Fibroblast of peridontal ligament (primary cell): Measurements from ENCODE around the gene LGALS4.
"Not testable (repeated sequence)": the region's sequence is repeated elsewhere in the genome, so short reads cannot be mapped to it uniquely, and the experiment has no call there.

Source experiments
- DNase-seq: peaks from one replicate; pipeline ENCODE4 v3.0.0-alpha.2; 2010; ENCODE audit errors: extremely low read depth

Gene LGALS4

DNA sequence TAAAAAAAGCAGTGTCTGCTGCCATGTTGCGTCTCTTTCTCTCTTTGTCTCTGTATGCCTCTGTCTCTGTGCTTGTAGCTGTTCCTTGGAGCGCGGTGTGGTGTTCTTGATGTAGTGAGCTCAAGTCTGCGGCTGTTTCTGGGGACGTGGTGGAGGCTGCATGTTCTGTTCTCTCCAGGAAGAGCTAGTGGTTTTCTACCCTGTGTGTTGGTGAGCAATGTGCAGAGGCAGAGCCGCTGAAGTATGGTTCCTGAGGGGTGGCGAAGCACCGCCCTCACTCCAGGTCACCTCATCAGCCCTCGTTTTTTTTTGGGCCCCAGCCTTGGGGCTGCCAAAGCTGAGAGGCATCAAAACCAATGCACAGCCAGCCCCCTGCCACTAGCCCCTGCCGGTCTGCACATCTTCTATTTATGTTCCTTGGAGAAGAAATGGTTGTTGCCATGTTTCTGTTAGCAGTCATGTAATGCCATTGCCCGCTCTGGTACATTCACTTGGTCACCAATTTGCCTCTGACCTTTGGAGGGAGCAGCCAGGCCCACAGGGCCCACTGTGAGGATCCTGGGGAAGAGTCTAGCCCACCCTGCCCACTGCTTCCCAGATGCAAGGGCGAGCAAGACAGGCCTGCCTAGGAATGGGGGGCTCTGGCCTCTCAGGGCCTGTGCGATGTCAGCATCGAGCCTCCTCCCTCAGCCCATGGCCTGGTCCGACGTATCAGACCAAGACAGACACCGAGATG is 29.9 kb upstream of the LGALS4 start:
- DNase-seq = no peak

DNA sequence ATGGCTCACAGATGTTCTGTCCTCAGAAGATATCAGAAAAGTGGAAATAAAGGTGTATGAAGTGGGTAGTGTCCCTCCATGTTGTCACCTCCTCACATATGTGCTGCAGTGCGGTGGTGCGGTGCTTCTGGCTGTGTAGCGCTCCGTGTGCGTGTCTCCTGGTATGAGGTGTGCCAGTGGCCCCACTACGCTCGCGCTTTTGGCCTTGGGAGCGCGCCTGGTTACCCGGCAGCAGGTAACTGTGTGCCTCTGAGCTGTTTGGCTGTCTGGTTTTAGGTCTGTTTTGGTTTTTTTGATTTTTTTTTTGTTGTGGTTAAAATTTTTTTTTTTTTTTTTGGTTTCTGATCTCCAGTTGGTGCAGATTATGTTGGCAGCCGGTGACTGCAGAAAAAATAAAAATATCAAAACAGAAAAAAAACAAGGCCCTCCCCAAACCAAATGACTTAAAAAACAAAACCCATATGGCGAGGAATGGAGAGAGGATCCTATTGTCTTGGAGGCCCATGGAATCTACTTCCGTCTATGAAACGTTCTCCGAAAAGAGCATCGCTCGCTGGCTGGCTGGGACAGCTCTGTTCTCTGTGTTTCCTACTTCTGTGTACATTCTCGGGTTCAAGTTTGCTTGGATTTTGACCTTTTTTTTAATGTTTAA is 29.2 kb upstream of the LGALS4 start:
- no peak for DNase-seq

DNA sequence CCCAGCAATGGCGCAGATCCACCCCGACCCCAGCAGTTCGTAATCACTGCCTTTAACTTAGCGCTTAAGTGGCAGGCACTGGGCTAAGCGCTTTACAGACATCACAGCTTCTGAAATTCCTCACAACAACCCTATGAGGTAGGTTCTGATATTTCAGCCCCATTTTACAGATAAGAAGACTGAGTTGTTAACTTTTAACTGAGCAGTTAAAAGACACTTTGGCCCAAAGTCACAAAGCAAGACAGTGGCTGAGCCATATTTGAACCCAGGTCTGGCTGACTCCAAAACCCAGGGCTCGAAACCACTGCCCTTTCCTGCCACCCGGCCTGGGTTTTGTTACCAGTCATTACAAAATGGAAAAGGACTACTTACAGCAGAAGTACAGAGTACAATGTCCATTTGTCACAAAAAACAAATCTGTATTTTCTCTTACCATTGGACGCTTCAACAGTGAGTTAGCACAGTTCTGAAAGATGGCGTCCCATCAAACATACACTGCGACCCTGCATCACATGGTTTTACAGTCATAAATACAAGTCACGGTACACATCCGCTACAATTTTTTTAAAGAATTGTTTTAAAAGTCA is 28.5 kb upstream of the LGALS4 start:
- no peak for DNase-seq

DNA sequence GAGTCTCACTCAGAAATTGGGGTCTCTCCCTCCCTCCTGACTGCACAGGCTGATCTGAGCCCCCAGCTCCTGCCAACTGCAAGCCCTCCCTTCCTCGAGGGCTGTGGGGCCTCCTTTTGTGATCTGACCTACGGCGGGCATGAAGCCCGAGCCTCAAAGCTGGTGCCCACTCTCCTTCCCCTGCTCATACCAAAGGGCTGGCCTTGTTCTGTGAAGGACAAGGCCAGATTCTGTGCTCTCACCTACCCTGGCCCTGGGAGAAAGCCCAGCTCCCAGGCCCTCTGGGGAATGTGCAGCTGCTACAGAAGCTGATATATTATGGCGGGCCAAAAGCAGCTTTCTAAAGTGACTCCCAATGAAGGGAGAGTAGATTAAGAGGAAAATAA is 27.8 kb upstream of the LGALS4 start:
- no peak for DNase-seq

DNA sequence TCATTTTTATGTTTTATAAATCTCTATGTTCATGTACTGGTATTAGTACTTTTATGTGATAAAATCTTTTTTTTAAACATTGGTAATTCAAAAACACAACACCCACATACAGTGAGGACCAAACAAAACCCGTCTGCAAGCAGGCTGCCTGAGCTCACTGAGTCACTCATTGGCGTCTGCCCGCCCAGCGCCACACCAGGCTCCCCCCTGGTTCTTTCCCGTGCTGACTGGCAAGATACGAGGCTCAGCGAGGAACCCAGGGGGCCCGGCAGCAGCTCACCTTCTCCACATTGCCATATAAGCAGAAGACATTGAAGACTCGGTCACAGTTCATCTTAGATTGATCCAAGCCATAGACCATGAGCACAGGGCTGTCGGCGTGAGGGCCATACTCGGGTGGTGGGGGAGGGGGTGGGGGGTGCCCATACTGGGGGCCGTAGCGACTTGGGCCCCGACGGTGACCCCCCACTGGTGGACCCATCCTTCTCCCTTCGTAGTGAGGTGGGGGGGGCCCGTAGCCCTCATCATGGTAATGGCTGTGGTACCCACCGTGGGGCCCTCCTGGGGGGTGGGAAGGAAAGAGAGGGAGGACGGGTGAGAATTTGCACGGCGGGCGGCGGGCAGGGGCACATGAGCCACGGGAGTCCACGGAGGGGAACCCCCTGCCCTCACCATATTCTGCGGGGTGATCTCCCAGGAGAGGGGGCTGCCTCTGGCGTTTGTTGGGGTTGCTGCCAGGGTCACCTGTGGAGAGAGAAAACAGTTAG is 27.3 kb upstream of the LGALS4 start:
- DNase-seq = no peak

DNA sequence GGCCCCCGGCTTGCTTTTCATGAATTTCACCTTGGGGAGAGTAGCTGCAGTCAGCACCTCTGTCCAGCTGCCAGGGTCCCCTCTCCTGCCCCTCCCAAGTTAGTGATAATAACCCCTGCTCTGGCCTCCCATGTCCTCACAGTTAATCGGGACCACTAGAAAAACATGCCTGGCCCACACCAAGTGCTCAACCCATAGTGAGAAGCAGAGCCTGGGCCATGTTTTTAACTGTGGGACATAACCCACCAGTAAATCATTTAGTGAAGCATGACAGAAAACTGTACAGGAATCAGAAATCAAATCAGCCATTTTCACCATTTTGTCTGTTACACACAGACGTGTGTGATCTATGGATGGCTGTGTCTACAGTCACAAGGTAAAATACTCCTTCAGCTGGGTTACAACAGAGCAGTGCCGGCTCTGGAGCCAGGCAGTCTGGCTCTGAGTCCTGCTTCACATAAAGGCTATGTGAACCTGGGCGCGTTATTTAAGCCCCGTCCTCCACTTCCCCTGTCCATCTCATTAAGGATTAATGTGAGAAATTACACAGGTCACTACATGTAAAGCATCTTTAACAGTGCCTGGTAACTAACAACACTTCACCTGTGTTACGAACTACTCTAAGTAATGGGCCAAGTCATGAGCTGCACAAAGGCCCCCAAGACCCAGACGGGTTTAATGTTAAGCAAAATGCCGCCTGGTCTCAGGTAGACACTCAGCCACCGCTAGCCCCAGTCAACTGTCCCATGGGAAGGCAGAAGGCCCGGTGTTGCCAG is 26.4 kb upstream of the LGALS4 start:
- DNase-seq = no peak

DNA sequence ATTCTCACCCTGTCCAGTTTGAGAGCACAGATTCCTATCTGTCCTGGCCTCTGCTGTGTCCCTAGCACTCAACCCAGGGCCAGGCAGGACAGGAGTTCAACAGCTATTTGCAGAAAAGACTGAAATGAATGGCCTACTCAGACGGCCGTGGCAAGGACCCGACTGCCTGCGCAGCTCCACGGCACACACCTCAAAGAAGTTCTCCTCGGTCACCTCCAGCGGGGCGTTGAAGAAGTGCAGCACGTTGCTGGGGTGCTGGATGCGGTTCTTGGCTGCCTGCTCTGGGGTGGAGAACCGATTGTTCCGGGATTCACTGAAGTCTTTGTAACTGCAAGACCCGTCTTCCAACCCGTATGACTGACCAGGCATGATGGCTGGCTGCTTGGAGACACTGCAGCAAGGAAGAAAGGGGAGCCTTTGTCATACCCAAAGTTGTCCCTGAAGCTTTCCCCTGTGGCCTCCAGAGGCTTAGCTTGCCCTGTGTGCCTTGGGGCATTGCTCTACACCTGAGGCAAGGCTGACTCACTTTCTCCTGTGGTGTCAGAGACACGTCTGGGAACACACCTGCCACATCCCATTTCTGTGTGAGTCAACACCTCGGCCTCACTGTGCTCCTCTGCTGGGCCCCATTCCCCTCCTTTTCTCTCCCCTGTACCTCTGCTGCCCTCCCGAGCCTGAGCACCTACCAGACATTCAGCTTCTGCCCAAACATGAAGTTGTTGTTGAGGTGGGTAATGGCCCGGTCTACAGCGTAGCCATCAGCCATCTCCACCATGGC is 25.7 kb upstream of the LGALS4 start:
- no peak for DNase-seq

DNA sequence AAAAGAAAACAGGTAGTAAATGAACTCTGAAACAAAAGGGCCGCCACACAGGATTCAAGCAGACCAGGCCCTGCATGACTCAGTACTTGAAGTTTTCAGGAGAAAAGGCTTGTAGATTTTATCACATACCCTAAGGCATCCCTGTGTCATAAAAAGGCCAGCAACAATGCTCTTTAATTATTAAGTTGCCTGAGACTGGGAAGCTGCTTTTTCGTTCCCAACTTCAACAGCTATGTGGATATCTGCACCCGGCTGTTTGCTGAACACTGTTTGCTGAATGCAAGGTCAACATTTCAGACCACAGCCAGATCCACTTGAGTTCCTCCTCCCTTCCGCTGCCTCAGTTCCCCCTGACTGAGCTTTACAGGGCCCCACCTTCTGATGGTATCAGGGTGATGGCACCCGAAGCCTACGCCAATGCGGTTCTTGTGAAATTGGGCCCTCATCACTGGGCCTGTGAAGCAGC is 24.9 kb upstream of the LGALS4 start:
- DNase-seq = no peak

DNA sequence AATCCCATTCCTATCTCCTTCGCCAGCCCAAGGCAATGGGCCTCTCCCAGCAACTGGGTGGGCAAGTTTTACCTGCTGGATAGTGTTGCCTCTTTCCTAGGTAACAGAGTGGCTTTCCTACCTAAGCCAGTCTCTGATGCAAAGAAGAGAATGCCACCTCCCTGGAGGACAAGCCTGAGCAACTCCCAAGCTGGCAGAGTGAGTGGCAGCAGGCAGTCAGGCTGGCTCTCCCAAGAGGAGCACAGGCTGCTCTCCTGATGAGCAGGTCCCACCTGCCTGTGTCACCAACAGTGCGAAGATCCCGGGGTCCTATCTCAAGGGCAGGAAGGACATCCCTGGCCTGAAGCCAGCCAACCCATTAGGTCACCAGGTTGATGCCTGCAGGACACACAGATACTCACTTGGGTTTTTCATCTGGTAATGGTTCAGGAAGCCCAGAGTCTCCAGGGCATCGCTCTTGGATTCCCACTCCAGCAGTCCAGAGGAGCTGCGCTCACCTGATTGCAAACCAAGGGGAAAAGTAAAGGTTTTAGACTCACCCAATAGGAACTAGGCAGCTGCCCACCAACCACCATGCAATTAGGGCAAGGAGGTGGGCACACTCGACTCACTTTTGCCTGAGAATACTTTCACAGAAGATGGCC is 24.4 kb upstream of the LGALS4 start:
- no peak for DNase-seq

DNA sequence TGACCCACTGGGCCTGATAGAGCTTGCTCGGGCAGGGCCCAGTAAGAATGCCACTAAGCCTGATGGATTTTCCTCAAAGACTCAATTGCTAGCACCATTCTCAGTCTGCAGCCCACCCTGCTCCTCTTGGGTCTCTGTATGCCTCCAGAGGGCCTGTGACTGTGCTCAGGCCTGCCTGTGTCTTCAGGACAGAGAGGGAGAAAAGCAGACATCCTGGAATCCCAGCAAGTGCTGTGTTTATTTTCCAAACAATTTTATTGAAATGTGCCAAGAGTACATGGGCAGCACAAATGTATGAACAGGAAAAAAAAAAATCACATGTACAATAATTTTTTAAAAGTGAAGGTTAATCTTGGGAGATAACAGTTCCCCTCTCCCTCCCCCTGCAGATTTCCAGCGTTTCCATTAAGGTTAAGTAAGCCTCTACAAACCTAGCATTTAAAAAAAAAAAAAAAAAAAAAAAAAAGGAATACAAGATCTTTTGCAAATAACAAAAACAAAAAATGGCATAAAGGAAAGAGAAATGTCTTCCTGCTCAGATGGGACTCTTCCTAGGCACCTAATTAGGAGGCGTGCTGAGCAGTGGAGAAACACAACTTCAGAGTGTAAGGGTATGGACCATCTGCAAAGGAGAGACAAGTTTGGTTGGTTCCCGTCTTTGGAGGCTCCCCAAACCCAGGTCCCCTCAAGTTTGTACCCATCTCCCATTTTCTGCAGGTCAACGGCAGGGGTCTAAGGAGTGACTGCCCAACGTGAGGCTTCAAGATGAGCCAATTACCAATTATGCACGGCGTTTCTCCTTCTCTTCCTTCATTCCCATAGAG is 23.6 kb upstream of the LGALS4 start:
- no peak for DNase-seq

DNA sequence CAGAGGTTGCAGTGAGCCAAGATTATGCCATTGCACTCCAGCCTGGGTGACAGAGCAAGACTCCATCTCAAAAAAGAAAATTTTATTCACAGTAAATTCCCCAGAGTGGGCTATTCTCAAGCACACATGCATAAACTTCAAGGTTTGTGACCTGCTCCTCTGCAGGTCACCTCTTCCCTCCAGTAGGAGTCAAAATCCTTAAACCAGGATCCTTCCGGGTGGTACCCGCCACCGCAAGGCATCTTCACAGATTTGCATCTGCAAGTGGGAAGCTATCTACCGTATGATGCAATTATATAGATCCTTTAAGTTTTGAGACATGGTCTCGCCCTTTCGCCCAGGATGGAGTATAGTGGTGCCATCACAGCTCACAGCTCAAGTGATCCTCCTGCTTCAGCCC is 21.8 kb upstream of the LGALS4 start:
- DNase-seq = no peak

DNA sequence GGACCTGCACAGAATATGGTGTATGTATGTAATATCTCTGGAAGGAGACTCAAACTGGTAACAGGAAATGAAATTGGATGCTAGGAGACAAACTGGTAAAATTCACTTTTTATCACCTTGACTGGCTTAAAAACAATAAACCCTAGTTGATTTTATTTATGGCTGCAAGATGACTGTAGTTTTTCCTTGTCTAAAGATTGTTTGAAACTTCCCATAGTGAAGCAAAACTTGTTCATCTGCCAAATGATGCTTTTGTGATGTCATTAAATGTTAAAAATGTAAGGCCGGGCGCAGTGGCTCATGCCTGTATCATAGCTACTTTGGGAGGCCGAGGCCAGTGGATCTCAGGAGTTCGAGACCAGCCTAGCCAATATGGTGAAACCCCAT is 21.4 kb upstream of the LGALS4 start:
- DNase-seq = peak; percentile 26

DNA sequence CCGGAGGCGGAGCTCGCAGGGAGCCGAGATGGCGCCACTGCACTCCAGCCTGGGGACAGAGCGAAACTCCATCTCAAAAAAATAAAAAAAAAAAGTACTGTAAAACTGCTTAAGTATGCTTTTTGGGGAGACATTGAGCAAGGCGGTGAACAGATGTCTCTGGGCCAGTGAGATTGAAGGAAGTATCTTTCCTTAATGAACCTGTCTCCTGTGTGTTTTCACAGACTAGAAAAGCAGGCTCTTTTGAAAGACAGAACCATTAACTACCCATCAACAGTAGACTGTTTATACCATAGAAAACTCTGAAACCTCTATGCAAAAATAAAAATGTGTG is 20.3 kb upstream of the LGALS4 start:
- DNase-seq = no peak

DNA sequence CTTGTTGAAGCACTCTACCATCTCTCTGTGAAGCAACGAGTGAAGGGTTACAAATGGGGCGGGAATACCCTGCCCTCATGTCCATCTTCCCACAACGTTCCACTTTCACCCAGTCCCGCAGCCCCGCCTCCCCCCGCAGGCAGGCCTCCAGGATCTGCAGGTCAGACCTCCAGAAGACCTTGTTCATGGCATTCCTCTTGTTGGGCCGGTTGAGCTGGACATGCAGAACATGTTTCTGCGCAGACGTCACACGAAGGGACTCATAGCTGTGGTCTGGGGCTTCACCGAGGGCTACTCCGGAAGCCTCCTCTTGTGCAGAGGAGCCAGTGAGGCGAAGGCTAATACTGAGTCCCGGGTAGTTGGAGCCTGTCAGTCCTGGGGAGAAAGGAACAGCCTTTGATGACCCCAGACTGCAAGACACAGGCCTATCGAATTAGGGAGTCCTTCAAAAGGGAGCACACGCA is 18.4 kb upstream of the LGALS4 start:
- peak; percentile 82 for DNase-seq

DNA sequence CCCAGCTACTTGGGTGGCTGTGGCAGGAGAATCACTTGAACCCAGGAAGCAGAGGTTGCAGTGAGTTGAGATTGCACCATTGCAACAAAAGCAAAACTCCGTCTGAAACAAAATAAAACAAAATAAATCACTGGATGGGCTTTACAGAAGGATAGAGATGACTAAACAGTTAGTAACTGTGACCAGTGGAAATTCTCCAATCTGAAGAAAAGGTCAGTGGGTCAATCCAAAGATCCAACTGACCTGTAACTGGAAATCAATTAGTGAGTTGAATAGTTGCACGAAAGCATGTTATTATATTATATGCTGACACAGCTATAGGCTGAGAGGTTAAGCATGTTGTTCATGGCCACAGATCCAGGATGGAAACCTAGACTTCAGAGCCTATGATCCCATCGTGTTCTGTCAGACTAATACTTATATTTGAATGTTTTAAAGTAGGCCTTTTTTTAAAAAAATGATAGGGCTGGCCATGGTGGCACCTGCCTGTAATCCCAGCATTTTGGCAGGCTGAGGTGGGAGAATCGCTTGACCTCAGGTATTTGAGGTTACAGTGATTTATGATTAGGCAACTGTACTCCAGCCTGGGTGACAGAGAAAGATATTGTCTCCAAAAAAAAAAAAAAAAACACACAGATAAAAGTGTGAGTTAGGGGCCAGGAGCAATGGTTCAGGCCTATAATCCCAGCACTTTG is 17.4 kb upstream of the LGALS4 start:
- DNase-seq = peak; percentile 59

DNA sequence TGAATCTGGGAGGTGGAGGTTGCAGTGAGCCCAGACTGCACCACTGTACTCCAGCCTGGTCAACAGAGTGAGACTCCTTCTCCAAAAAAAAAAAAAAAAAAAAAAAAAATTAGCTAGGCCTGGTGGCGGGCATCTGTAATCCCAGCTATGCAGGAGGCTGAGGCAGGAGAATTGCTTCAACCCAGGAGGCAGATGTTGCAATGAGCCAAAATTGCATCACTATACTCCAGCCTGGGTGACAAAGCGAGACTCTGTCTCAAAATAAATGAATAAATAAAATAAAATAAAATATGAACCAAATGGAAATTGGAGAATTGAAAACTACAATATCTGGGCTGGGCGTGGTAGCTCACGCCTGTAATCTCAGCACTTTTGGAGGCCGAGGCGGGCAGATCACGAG is 16.5 kb upstream of the LGALS4 start:
- peak; percentile 39 for DNase-seq

DNA sequence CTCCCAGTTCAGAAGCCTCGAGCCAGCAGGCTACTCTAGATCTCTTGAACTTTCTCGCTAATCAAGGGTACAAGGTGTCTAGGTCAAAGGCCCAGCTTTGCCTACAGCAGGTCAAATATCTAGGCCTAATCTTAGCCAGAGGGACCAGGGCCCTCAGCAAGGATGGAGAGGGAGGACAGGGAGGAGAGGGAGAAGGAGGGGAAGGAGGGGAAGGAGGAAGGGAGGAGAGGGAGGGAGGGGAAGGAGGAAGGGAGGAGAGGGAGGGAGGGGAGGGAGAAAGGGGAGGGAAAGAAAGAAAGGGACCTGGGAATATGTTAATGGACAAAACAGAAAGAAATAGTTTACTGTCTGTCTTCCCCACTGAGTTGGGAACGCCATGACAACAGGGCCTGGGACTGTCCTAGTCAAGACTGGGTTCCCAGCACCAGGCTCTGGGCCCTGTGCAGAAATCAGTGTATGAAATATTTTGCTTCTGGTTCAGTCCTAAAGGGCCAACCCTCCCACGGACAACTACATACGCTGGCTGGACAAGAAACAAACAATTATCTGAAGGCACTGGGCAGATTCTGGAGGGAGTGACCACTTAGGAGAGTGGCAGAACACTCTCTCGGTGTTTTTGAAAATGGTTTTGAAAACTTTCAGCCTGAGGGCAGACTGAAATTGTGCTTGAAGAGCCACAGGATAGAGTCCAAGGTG is 14.3 kb upstream of the LGALS4 start:
- no peak for DNase-seq

DNA sequence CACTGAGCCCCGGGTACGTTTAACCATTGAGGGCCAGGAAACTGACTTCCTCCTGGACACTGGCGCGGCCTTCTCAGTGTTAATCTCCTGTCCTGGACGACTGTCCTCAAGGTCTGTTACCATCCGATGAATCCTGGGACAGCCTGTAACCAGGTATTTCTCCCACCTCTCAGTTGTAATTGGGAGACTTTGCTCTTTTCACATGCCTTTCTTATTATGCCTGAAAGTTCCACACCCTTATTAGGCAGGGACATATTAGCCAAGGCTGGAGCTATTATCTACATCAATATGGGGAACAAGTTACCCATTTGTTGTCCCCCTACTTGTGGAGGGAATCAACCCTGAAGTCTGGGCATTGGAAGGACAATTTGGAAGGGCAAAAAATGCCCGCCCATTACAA is 13.2 kb upstream of the LGALS4 start:
- not testable (repeated sequence) for DNase-seq
